ENCODE data around the gene CBX4. TPM values are rescaled to one million over a fixed set of nuclear protein-coding genes. Genes with fewer than 3 reads are reported as not detected.

CBX4 gene
- total and polyA plus RNA-seq, 2 of the 4 experiments (the other 2 are of a cell fraction): 3.2 to 9.4 TPM

DNA sequence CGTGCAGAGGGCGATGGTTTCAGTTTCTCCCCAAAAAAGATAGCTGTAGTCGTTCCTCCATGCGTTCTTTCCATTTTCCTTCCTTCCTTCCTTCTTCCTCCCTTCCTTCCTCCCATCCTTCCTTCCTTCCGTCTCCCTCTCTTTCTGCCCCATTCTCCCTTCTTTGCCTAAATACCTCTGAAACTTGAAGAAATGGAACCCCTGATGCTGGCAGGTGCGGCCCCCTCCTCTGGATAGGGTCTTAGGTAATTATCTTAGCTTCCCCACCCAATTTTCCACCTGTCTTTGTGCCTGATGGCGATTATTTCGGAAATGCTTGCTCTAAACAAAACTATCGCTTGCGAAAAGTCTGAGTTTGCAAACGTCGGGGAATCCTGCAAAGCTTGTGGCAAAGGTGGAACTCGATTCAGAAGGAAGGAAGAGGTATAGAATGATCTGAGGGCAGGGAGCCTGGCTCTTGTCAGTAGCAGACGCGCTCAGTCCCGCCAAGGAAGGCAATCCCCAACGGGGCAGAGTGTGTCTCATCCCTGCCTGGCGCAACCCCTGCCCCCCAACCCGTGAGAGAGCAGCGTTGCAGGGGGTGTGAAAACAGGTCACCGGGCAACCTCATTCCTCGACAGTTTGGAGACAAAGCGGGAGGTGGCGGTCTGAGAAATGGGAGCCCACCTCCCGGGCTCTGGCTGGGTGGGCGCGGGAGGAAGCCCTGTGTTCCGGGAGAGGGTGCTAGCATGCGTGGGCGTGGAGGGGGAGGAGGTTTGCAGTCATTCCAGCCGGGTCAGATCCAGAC is 39.5 kb downstream of the CBX4 start:
- POLR2A ChIA-PET (ENCODE audit: unreplicated experiment): interaction anchor here (0.6 kb wide), 1 partner anchor 13 kb away, joined by 3 read pairs; no protein-coding TSS in a partner anchor

More for the DNA sequence above, 39.5 kb downstream of the CBX4 start:
- Histone ChIP-seq H2AK5ac (ENCODE audit: low read depth, low read length) (no peak overlapping the region), H3K56ac (ENCODE audit: extremely low read depth, insufficient read depth, low read length) (no peak overlapping the region), H4K8ac (ENCODE audit: low read depth in 2 of 2, low read length in 2 of 2) (no peak overlapping the region), H3K9ac (ENCODE audit: low read depth, low read length) (no peak overlapping the region), H3K36me3 (ENCODE audit: control insufficient read depth, insufficient read depth, low read length) (peaks cover 8% of the 10 kb centered on the region; the same call in 1 of the 2 replicates), H3K18ac (ENCODE audit: low read depth, low read length) (no peak overlapping the region), H2AK9ac (replicated peaks; ENCODE audit: low read depth, low read length, poor library complexity) (no peak overlapping the region), H2AFZ (replicated peaks; ENCODE audit: low read length, poor library complexity) (peak overlapping the region; percentile 24), H2BK20ac (ENCODE audit: low read depth, low read length) (no peak overlapping the region), H2BK120ac (ENCODE audit: low read depth, low read length) (no peak overlapping the region), H3K23ac (ENCODE audit: low read depth, low read length) (peak overlapping the region; percentile 50; the same call in 1 of the 2 replicates), H3K4ac (ENCODE audit: low read depth, low read length) (no peak overlapping the region), H3K79me1 (ENCODE audit: low read depth in 1 of 2, low read length in 2 of 2) (peaks cover 8 to 19% of the 10 kb centered on the region in 2 experiments; a peak in 2 of 4 replicates), H3K4me2 (ENCODE audit: low read depth, low read length) (no peak overlapping the region), H2BK15ac (ENCODE audit: low read depth, low read length) (no peak overlapping the region), H3K14ac (replicated peaks; ENCODE audit: low read depth, low read length) (no peak overlapping the region), H3K27me3 (ENCODE audit: control insufficient read depth, insufficient read depth, low read length) (peaks cover 71% of the 10 kb centered on the region), H3K9me1 (ENCODE audit: insufficient read depth, low read length) (peaks cover 5% of the 10 kb centered on the region; the same call in 1 of the 2 replicates), H3K4me3 (ENCODE audit: insufficient read depth, low read depth, low read length) (no peak overlapping the region), H4K20me1 (ENCODE audit: insufficient read depth, low read length) (peaks cover 8% of the 10 kb centered on the region; the same call in 1 of the 2 replicates), H4K5ac (ENCODE audit: low read depth, low read length) (no peak overlapping the region), H3K4me1 (ENCODE audit: control insufficient read depth, insufficient read depth, low read length) (peaks cover 10% of the 10 kb centered on the region), H3K27ac (ENCODE audit: insufficient read depth, low read length) (no peak overlapping the region), H2BK5ac (ENCODE audit: low read depth, low read length, poor library complexity, severe bottlenecking) (no peak overlapping the region), H4K91ac (ENCODE audit: insufficient read depth, low read depth, low read length) (no peak overlapping the region), H3K9me3 (ENCODE audit: control insufficient read depth, insufficient read depth, low read length) (peaks cover 11% of the 10 kb centered on the region; the same call in 1 of the 2 replicates)
- intact Hi-C loops (cut with micrococcal nuclease) (no loop called here), in situ Hi-C loops (cut with MboI; ENCODE audit: low sequenced_read_pairs) (no loop called here), dilution Hi-C loops (cut with HindIII; ENCODE audit: low sequenced_read_pairs, unreplicated experiment) (no loop called here)
- no peak for DNase-seq
- BruUV-seq (replicated peaks): no TSS peak
- no peak for ATAC-seq (ENCODE audit: low read depth)
- TF ChIP-seq SMC3 (IDR thresholded peaks at IDR 0.05; ENCODE audit: low read depth, low read length) (no peak), RCOR1 (IDR thresholded peaks at IDR 0.05; ENCODE audit: insufficient replicate concordance, low read length) (no peak)
- TF ChIP-seq, protein P1, sequence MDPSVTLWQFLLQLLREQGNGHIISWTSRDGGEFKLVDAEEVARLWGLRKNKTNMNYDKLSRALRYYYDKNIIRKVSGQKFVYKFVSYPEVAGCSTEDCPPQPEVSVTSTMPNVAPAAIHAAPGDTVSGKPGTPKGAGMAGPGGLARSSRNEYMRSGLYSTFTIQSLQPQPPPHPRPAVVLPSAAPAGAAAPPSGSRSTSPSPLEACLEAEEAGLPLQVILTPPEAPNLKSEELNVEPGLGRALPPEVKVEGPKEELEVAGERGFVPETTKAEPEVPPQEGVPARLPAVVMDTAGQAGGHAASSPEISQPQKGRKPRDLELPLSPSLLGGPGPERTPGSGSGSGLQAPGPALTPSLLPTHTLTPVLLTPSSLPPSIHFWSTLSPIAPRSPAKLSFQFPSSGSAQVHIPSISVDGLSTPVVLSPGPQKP (IDR thresholded peaks at IDR 0.05; ENCODE audit: borderline replicate concordance, low read depth, low read length): no peak
- CTCF ChIA-PET: interaction anchor here (1.2 kb wide), 1 partner anchor 20 kb away, joined by 3 read pairs; no protein-coding TSS in a partner anchor
- WGBS, 2 experiments (ENCODE audit: extremely low coverage in 2 of 2, insufficient read length in 1 of 2): 4 to 67% methylated on average over 1 to 13 of the region's 31 CpGs

All from IMR-90 (cell line).